HG02610 (cell line): ENCODE data around the gene R3HDM2.
"Not testable (repeated sequence)": the region's sequence is repeated elsewhere in the genome, so short reads cannot be mapped to it uniquely, and the experiment has no call there.

ENCODE experiments used
- ATAC-seq: cut with Tn5 transposase; IDR thresholded peaks from one replicate; pipeline ENCODE4 v1.9.1; 2021; ENCODE audit warnings: mild to moderate bottlenecking, moderate library complexity; ENCODE audit not compliant: unreplicated experiment

Gene R3HDM2

DNA sequence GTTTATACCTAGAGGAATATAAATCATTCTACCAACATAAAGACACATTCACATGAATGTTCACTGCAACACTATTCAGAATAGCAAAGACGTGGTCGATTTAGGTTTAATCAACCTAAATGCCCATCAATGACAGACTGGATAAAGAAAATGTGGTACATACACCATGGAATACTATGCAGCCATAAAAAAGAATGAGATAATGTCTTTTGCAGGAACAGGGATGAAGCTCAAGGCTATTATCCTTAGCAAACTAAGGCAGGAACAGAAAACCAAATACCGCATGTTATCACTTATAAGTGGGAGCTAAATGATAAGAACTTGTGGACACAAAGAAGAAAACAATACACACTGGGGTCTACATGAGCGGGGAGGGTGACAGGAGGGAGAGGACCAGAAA, 94.5 kb downstream of the R3HDM2 start:
- not testable (repeated sequence) for ATAC-seq

DNA sequence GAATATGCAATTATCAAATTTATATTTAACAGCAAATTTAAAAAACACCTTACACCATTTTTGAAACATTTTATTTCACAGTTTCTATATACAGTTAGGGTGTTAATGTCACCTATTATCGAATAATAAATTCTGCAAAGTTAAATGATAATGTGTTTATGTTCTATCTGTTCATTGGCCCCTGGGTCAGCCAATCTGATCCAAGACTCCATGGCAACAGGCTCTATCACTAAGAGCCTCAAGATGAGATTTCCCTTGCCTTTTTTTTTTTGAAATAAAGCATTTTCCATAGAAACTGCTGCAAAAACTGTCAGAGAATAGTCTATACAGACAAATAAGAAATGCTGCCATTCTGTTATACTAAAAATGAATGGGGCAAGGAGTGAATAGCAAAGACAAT, 96.6 kb downstream of the R3HDM2 start:
- ATAC-seq: no peak

DNA sequence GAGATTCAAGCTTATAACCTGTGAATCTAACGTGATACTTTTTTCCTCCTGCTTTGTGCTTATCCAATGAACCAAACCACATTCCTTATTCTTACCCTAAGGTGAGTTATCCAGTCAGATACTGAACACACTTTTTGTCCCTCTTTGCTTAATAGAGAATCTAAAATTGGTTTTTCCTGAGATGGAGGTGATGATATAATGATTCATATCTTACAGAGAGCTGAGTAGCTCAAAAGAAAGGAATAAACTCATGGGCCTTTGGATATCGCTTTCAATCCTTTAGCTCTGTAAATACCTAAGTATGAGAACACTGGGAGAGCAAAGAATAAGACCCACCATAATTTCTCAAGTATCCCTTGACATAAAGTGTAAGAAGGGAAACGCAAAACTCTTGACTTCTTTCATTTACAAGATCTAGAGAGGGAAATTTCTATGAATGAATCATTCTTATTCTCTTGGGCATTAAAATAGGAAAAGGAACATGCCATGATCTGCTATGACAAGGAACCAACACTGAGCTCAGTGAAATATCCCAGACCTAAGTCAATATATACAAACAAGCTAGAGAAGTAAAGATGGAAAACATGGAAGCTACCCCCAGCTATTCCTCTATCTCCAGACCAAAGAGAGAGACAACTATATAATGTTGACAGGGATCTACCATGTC, 98.1 kb downstream of the R3HDM2 start:
- ATAC-seq: no peak

DNA sequence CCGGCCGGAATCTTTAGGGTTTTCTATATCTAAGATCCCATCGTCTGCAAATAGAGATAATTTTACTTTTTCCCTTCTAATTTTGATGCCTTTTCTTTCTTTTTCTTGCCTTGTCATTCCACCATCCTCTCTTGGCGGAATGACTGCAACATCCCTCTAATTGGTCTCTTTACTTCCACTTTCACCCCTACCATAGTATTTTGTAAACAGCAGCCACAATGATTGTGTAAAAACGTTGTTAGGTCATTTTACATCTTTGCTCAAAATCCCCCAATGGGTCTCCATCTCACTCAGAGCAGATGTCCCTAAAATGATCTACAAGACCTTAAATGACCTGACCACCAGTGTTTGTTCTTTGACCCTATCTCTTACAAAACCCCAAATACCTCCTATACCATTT, 99.9 kb downstream of the R3HDM2 start:
- no peak for ATAC-seq

DNA sequence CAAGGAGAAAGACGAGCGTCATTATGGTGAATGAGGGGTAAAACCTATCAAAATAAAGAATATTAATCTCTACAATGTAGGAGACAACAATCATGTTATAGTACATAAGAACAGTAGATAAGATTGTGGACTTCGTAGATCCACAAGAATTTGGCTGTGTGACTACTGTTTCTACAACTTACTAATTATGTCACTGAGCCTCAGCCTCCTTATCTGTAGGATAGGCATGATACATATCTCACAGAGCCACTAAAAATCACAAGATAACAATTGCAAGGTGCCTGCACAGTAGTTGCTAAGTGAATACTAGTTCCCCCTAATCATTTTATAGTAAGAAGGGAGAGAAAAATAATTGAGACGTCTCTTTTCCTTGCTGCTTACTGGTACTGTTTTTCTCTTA, 101.6 kb downstream of the R3HDM2 start:
- ATAC-seq: no peak

DNA sequence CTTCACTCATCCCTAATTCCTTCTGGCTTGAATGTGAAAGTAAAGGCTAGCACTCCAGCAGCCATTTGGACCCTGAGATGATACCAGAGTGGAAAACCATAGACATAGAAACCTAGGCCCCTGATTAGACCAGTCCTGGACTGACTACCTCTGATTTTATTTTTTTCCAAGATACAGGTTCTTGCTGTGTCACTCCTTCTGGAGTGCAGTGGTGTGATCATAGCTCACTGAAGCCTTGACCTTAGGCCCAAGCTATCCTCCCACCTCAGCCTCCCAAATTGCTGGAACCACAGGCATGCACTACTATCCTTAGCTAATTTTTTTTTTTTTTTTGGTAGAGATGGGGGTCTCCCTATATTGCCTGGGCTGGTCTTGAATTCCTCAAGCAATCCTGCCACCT, 105.4 kb downstream of the R3HDM2 start:
- no peak for ATAC-seq

DNA sequence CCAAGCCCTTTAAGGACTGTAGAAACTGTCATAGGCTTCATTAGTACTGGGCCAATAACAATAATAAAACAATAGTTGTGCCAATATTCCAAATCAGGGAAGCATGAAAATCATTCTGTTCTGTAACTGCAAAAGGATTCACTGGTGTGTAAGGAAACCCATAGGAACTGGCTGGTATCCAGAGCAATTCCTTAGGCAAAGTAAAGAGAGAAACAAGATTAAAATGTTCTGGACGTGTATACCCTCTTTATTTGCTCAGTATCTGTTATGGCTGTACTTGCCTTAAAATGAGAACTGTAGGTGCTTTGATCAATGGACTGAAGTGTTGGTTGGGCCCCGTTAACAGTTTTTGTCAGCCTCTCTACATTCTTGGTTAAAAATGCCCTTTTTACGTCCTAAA, 107.4 kb downstream of the R3HDM2 start:
- ATAC-seq: no peak

DNA sequence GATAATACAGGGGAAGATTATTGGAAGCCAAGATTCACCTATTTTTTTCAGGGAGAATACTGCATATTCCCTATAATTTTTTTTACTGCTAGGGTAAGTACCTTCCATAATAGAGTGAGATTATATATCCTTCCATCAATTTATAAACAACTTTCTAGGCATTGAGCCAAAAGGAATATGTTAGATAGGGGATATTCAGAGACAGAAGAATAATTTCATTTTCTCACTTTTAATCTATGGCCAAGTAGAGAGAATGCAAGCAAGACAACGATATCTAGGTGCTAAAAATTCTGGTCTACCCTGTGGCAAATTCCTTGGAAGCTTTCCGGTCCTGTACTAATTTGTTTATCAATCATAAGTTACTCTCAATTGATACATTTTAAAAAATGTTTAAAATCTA, 110.2 kb downstream of the R3HDM2 start:
- ATAC-seq: no peak

DNA sequence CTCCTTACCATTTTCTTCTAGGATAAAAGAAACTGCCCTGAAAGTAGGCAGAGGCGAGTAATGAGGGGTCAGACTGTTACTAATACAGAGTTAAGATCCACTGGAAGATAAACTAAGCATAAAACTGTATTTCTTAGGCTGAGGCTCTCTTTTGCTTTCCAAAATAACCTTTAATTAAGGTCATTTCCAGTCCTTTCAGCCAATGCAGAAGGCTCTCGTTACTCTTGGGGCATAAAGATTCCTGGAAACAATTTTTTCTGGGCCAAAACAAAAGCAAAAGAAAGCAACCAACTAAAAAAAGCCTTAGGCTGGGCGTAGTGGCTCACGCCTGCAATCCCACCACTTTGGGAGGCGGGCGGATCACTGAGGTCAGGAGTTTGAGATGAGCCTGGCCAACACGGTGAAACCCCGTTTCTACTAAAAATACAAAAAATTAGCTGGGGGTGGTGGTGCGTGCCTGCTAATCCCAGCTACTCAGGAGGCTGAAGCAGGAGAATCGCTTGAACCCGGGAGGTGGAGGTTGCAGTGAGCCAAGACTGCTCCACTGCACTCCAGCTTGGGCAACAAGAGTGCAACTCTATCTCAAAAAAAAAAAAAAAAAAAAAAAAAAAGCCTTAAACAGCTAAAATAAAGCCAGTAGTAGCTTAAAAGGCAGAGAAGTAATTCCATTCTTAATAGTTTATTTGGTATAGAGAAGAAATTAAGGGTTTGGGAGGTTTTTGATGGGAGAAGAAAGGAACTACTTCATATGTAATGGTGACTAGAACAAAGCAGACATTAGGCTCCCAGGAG, 111.0 kb downstream of the R3HDM2 start:
- ATAC-seq: no peak

DNA sequence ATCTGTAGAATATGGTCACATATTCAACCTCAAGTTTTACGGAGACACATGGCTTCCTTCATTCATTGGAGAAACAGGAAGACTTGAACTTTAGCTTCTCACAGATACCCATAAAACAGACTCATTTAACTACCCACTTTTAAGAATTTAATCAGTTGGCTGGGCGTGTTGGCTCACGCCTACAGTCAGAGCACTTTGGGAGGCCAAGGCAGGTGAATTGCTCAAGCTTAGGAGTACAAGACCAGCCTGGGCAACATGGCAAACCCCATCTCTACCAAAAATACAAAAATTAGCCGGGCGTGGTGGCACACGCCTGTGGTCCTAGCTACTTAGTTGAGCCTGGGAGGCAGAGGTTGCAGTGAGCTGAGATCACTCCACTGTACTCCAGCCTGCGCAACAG, 115.2 kb downstream of the R3HDM2 start:
- no peak for ATAC-seq

DNA sequence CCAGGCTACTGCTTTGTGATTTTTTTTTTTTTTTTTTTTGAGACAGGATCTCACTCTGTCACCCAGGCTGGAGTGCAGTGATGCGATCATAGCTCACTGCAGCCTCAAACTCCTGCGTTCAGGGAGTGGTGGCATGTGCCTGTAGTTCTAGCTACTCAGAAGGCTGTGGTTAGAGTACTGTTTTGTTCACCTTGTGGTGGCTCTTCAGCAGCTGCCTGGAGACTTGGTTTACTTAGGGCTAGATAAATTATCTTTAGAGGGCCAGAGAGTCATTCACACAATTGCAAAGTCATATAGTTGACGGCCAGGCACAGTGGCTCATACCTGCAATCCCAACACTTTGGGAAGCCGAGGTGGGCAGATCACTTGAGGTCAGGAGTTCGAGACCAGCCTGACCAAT, 118.6 kb downstream of the R3HDM2 start:
- not testable (repeated sequence) for ATAC-seq

DNA sequence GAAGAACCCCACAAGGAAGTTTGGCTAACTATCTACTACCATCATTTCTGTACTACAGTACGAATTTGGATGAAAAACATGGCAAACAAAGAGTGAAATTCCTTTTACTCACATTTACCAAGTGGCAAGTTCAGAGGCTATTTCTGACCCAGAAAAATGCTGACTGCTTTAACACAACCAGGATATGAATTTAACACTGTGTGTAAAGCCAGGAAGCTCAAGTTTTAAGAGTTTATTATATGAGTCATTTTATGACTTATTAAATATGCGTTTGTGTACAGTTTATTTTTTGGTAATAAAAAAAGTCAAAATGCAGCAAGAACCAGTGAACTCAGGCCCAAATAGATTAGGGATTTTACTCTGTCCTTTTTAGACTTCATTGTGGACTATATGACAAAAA, 121.4 kb downstream of the R3HDM2 start:
- no peak for ATAC-seq

DNA sequence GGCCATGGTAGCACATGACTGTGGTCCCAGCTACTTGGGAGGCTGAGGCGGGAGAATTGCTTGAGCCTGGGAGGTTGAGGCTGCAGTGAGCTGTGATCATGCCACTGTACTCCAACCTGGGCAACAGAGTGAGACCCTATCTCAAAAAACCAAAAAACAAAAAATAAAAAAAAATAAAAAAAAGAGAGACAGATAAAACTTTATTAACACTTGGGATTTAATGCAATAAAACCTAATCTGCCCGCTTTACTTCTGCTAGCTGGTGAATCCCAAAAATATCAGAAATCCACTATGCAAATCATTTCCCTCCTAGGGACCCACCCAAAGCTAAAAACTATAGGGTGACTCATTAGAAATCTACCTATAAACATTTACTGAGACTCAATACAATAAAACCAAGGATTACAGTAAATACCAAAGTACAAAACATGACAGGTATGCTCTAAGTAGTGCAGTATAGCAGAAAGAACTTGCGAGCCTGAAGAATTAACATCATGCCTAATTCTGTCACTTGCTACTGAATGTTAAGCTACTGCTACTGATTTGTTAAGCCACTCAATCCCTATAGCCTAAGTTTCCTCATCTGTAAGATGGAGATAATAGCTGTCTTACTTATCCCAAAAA, 129.8 kb downstream of the R3HDM2 start:
- no peak for ATAC-seq

DNA sequence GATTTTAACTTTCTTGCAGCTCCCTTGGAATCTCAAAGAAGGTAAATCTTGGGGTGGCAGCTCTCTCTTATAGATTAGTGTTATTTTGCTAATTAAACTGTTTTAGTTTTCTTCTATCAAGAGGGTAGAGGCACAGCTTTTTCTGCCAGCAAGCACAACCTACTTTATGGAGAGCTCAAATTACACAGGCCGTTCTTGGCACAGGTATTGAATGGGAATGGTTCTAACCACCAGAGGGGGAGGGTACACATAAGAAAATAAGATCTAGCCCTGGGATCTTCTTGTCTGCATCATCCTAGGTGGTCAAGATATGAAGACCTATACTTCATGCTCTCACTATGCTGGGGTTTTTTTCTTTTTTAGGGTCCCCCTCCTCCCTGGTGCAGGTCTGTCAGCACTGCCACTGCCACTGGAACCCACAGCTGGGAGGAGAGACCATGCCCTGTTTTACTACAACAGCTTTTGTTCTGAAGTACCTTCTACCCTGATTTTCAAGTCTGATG, 131.3 kb downstream of the R3HDM2 start:
- ATAC-seq: no peak

DNA sequence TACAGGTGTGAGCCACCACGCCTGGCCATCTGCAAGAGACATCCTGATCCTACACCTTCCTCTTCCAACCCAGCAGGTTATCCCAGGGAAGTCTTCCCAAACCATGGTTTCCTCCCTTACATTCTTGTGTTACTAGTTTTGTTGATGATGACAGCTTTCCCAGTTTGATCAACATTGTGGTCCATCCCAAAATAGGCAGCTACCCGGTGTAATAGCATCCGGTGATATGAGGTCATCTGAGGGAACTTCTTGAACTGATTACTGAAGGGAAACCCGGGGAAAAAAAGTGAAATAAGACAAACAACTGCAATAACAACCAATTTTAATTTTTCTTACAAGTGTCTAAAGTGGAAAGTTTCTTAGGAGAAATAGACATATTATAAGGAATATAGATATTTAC, 134.6 kb downstream of the R3HDM2 start:
- no peak for ATAC-seq

DNA sequence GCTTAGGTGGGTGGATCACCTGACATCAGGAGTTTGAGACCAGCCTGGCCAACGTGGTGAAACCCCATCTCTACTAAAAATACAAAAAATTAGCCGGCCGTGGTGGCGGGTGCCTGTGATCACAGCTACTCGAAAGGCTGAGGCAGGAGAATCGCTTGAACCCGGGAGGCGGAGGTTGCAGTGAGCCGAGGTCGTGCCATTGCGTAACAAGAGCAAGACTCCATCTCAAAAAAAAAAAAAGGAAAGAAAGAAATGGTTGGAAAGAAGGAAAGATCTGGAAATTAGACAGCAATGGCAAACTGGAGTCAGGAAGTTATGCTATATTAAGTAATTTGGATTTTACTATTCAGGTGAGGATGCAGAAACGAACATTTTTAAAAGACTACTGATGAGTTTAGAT, 148.8 kb downstream of the R3HDM2 start:
- ATAC-seq: not testable (repeated sequence)

DNA sequence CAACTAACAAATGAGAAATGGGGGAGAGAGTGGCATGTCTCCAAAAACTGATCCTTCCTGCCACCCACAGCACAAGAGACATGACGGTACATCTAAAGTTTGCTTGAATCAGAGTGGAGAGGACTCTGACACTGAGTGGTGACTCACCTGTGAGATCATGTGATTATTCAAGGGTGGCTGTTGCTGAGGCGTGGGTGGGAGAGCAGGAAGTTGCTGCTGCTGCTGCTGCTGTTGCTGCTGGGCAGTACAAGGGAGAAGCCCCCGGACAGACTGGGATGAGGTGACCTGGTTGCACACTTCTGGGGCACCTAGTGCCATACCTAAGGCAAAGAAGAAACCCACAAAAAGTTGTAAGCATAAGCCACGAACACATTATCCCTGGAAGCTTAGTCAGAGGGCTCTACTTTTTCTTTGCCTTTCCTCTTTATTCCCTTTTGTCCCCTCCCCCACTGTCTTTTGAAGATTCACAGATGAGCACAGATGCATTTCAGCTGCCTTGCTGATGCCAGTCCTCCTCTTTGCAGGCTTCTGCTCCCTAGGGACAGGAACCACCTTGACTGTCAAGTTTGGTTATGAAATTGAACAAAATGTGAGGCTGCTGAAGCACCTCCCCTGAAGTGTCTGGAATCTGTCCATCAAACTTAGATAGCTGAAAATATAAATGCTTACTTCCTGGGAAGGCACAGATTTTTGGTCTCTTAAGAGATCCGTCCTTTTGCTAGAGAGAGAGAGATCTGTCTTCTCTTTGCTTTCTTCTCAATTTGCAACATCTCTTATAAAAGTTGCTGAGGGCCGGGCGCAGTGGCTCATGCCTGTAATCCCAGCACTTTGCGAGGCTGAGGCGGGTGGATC, 150.4 kb downstream of the R3HDM2 start:
- ATAC-seq: peak; percentile 95

DNA sequence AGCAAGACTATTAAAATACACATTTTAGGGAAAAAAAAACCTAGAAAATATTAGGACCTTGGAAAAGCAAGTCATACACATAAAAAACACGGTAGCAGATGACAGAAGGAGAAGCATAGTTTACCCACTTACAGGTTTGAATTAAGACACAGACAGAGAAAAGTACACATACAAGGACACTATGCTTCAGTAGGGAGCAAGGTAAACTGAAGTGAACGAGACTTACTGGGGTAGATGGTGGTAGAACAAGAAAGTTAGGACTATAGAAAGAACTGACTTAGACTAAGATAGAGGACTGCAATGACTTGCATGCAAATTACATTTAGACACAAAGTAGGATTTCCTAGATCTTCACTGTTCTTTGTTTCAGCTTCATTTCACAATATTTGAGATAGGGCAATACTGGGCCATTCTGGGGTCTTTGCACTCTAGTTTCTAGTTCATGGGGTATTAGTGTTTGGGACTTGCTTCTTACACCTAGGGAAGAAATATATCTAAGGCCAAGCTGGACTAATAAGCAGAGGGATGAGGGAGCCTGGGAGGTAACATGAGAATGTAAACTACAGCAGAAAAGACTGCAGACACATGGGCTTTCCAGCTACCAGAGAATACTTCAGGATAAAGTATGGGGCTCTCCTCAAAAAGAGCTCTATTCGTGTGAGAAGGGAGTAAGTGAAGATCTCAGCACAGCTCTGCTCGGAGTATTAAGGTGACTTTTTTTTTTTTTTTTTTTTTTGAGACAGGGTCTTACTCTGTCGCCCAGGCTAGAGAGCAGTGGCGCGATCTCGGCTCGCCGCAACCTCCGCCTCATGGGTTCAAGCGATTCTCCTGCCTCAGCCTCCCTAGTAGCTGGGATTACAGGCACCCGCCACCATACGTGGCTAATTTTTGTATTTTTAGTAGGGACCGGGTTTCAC, 152.1 kb downstream of the R3HDM2 start:
- ATAC-seq: no peak

DNA sequence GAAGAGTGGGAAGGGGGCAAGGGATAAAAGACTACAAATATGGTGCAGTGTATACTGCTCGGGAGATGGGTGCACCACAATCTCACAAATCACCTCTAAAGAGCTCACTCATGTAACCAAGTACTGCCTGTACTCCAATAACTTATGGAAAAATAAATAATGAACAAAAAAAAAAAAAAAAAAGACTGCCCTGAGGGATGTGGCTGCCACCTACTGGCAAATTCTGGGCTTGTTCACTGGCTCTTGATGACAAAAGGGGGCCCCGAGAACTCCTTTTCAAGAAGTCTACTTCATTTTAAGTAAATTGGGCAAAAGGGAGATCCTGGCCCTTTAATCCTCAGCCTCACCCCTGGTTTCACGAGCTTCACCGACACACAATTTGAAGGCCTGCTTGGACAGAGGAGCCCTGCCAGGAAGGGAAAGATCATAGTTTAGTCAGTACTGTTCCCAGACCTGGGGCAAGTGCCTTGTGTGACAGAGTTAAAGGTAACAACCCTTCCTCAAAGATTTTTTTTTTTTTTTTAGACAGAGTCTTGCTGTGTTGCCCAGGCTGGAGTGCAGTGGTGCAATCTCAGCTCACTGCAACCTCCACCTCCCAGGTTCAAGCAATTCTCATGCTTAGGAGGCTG, 153.8 kb downstream of the R3HDM2 start:
- no peak for ATAC-seq

DNA sequence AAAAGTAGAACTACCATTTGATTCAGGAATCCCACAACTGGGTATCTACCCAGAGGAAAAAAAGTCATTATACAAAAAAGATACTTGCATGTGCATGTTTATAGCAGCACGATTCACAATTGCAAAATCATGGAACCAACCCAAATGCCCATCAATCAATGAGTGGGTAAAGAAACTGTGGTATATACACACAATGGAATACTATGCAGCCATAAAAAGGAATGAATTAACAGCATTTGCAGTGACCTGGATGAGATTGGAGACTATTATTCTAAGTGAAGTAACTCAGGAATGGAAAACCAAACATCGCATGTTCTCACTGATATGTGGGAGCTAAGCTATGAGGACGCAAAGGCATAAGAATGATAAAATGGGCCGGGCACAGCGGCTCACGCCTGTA, 154.6 kb downstream of the R3HDM2 start:
- not testable (repeated sequence) for ATAC-seq
